Endothelial cell of umbilical vein (primary cell): ENCODE results near the gene NAV3. TPM values are rescaled to one million over a fixed set of nuclear protein-coding genes. Genes with fewer than 3 reads are reported as not detected.

ENCODE experiments used
- BruUV-seq: library from RNA; stranded (reverse); fragments of 400-500 nt; replicated peaks from 2 replicates; lab custom pipeline; 2021; lab: Mats Ljungman, UMichigan
- CTCF ChIA-PET: fragments of 300-600, 350-600 bp; sonication (Branson Sonifier 250); formaldehyde crosslinking; loops from one replicate; lab custom pipeline; 2021; ENCODE audit warnings: antibody characterized with exemption, inconsistent platforms; lab: Charles Lee
- POLR2A ChIA-PET: fragments of 300-600, 350-600 bp; sonication (Branson Sonifier 250); formaldehyde crosslinking; loops from one replicate; lab custom pipeline; 2021; ENCODE audit warnings: antibody characterized with exemption, inconsistent platforms; lab: Charles Lee
- DNase-seq: peaks from one replicate; pipeline ENCODE4 v3.0.0-alpha.2; 2011; ENCODE audit warnings: low read depth, low spot score
- FAIRE-seq: peaks from 2 replicates; lab custom pipeline; 2011; peaks lifted over from hg19 to GRCh38; lab: Jason Lieb, UNC
- H2AFZ ChIP-seq: 2 replicates; pipeline ENCODE4 v1.6.0; 2012; ENCODE audit warnings: low read depth, low read length, control low read depth, inconsistent platforms
- H3K27ac ChIP-seq: 2 replicates; pipeline ENCODE4 v1.5.1; 2011; ENCODE audit warnings: low read depth, mild to moderate bottlenecking, control low read depth, low read length, moderate library complexity; ENCODE audit not compliant: insufficient read depth
- H3K27me3 ChIP-seq, 2 experiments: 2 replicates each; pipeline versions ENCODE4 v1.6.0 to v1.6.1; 2011; ENCODE audit warnings: low read length in 2 of 2, mixed read lengths in 1 of 2; ENCODE audit not compliant: control insufficient read depth in 2 of 2, insufficient read depth in 2 of 2
- H3K36me3 ChIP-seq, 2 experiments: 2 replicates in 1 of 2; 3 replicates in 1 of 2; pipeline ENCODE4 v1.5.1; 2011; ENCODE audit warnings: low read length in 2 of 2, mild to moderate bottlenecking in 1 of 2, moderate library complexity in 1 of 2; ENCODE audit not compliant: control insufficient read depth in 2 of 2, insufficient read depth in 2 of 2; ENCODE audit errors: extremely low read depth in 1 of 2
- H3K4me1 ChIP-seq: 3 replicates; pipeline ENCODE4 v1.5.1; 2011; ENCODE audit warnings: mild to moderate bottlenecking, low read length; ENCODE audit not compliant: control insufficient read depth, insufficient read depth; ENCODE audit errors: extremely low read depth
- H3K4me2 ChIP-seq: 2 replicates; pipeline ENCODE4 v1.6.1; 2011; ENCODE audit warnings: low read length, control low read depth, mixed read lengths; ENCODE audit not compliant: insufficient read depth
- H3K4me3 ChIP-seq, 3 experiments: fragments of 200-600 bp in 1 of 3; sonication (generic), shearing (Covaris generic) in 1 of 3; replicated peaks in 1 of 3; 2 replicates each; pipeline ENCODE4 v1.5.1; 2011 to 2016; ENCODE audit warnings: control low read depth in 3 of 3, low read length in 3 of 3, mild to moderate bottlenecking in 2 of 3, inconsistent platforms in 1 of 3, low read depth in 1 of 3, moderate library complexity in 1 of 3; ENCODE audit not compliant: insufficient read depth in 1 of 3
- H3K79me2 ChIP-seq: 2 replicates; pipeline ENCODE4 v1.6.0; 2012; ENCODE audit warnings: low read length, inconsistent platforms; ENCODE audit not compliant: control insufficient read depth, insufficient read depth
- H3K9ac ChIP-seq: replicated peaks from 2 replicates; pipeline ENCODE3; 2011; ENCODE audit warnings: low read length, control low read depth; ENCODE audit not compliant: insufficient read depth; ENCODE audit errors: extremely low read depth
- H3K9me1 ChIP-seq: replicated peaks from 3 replicates; pipeline ENCODE4 v1.6.0; 2011; ENCODE audit warnings: mild to moderate bottlenecking, low read length; ENCODE audit not compliant: control insufficient read depth, insufficient read depth; ENCODE audit errors: extremely low read depth
- H3K9me3 ChIP-seq: replicated peaks from 2 replicates; pipeline ENCODE4 v1.5.1; 2012; ENCODE audit warnings: low read length, inconsistent platforms; ENCODE audit not compliant: control insufficient read depth, insufficient read depth
- H4K20me1 ChIP-seq: replicated peaks from 2 replicates; pipeline ENCODE3; 2011; ENCODE audit warnings: mild to moderate bottlenecking, low read length; ENCODE audit not compliant: control insufficient read depth, insufficient read depth; ENCODE audit errors: extremely low read depth
- CTCF ChIP-seq, 2 donors: IDR thresholded peaks; 1 replicate in 1 of 2; 2 replicates in 1 of 2; pipeline ENCODE4 v1.5.1; 2011; ENCODE audit warnings: low read length in 2 of 2, mild to moderate bottlenecking in 2 of 2, moderate library complexity in 2 of 2, control low read depth in 1 of 2, inconsistent platforms in 1 of 2, low read depth in 1 of 2; ENCODE audit not compliant: insufficient read depth in 1 of 2; ENCODE audit errors: extremely low read depth in 1 of 2
- EZH2 ChIP-seq: IDR thresholded peaks from 2 replicates; pipeline ENCODE4 v1.6.1; 2012; ENCODE audit warnings: borderline replicate concordance, low read depth, mild to moderate bottlenecking, moderate library complexity, low read length, inconsistent platforms; ENCODE audit not compliant: severe bottlenecking
- FOS ChIP-seq: IDR thresholded peaks from 2 replicates; pipeline ENCODE4 v1.6.1; 2011; ENCODE audit warnings: mild to moderate bottlenecking, low read length, moderate library complexity, borderline replicate concordance; ENCODE audit not compliant: insufficient read depth
- GATA2 ChIP-seq: IDR thresholded peaks from 2 replicates; pipeline ENCODE4 v1.7.0; 2011; ENCODE audit warnings: low read depth, mild to moderate bottlenecking, moderate library complexity, mixed read lengths, low read length; ENCODE audit not compliant: insufficient read length, insufficient read depth
- JUN ChIP-seq: IDR thresholded peaks from 2 replicates; pipeline ENCODE4 v1.6.1; 2011; ENCODE audit warnings: borderline replicate concordance, low read depth; ENCODE audit not compliant: insufficient read length, insufficient read depth
- MAX ChIP-seq: IDR thresholded peaks from 2 replicates; pipeline ENCODE4 v1.6.1; 2011; ENCODE audit not compliant: insufficient read depth, insufficient read length
- POLR2A ChIP-seq: IDR thresholded peaks from 2 replicates; pipeline ENCODE4 v1.6.1; 2012; ENCODE audit warnings: low read depth, mild to moderate bottlenecking, control low read depth, low read length
- POLR2AphosphoS5 ChIP-seq: IDR thresholded peaks from 2 replicates; pipeline ENCODE4 v1.6.1; 2012; ENCODE audit warnings: low read depth, mild to moderate bottlenecking, control low read depth, low read length, moderate library complexity; ENCODE audit not compliant: insufficient read depth
- dilution Hi-C: fragments of 300-500 bp; cut with MboI; formaldehyde crosslinking; loops from one replicate; pipeline ENCODE4 v1.15.0; 2019; ENCODE audit warnings: low sequenced_read_pairs; ENCODE audit not compliant: extremely low pct_ligation_motif_present
- intact Hi-C: fragments of 100-400 bp; cut with micrococcal nuclease; formaldehyde crosslinking; loops from one replicate; pipeline ENCODE4 v1.10.0; 2022
- polyA plus RNA-seq, 4 experiments: library from polyadenylated mRNA; depleted of rRNA in 3 of 4; stranded (reverse) in 3 of 4; unstranded in 1 of 4; fragments of >200 nt; gene quantifications; 2 replicates each; pipeline versions ENCODE4 v1.2.1 to v1.2.3, GENCODE V29; 2011 to 2012; ENCODE audit warnings: missing spikeins in 1 of 4
- total RNA-seq: library from RNA; stranded (reverse); gene quantifications from 2 replicates; pipeline ENCODE4 v1.2.3, GENCODE V29; 2021

NAV3 gene
- total and polyA plus RNA-seq, 2 donors (not counting 3 experiments of a cell fraction or from before 2014, with no cell fraction given), result 6.7 to 40.1 TPM

GRCh38 chr12:77949943-77950342, 119.2 kb downstream of the NAV3 start:
- Histone ChIP-seq H4K20me1 (no peaks in the 10 kb centered on the region), H3K4me3 (no peak overlapping the region), H3K9me1 (no peaks in the 10 kb centered on the region), H3K4me1 (peaks cover 28% of the 10 kb centered on the region), H3K79me2 (peaks cover 71% of the 10 kb centered on the region), H3K4me2 (no peak overlapping the region), H2AFZ (no peak overlapping the region), H3K9ac (no peak overlapping the region), H3K27ac (no peak overlapping the region), H3K9me3 (no peaks in the 10 kb centered on the region), H3K36me3 (peaks cover 0 to 3% of the 10 kb centered on the region in 2 experiments), H3K27me3 (no peaks in the 10 kb centered on the region)
- no peak for TF ChIP-seq POLR2AphosphoS5
- TF ChIP-seq POLR2A, result no peak
- TF ChIP-seq MAX, result no peak
- TF ChIP-seq GATA2, result no peak
- no peak for TF ChIP-seq CTCF (IDR thresholded peaks at IDR 0.05; ENCODE audit: extremely low read depth in 1 of 2, insufficient read depth in 1 of 2, low read depth in 1 of 2, low read length in 2 of 2)
- no peak for TF ChIP-seq JUN
- no peak for TF ChIP-seq EZH2
- no peak for TF ChIP-seq FOS
- no peak for FAIRE-seq
- no TSS peak for BruUV-seq
- CTCF ChIA-PET, result no interaction called here
- DNase-seq, result no peak
- intact Hi-C loops, result no loop called here
- dilution Hi-C loops, result no loop called here
- POLR2A ChIA-PET, result no interaction called here
